ENCODE measurements around the gene EPHB2.

DNA sequence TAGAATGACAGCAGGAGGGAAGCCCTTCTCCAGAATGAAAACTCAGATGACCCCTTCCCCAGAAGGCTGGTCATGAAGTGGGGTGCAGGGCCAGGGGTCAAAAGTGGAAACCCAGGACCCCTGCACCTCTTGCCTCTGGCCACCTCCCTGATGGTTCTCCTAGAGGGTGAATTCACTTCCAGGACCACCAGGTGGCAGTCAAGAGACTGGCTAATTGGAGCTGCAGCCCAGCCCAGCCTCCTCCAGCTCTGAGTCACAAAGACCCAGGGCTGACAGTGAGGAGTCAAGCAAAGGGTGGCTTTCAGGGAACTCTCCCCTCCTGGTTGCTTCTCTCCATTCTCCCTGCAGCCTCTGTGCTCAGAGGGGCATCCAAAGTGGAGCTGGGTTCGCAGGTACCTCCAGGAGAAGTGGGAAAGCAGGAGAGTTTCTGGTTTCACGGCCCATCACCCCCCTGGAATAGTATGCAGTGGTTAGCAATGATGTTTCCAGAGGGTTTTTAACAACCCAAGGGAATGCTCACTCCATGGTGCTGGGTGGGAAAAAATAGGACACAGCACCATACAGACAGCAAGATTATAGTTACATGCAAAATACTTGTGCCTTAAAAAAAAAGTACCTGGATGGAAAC, 6.1 kb upstream of the EPHB2 start:
- TF ChIP-seq ZBTB26 (CRISPR knock-in tag; IDR thresholded peaks at IDR 0.05; ENCODE audit: borderline replicate concordance) (no peak), GATAD2A (CRISPR knock-in tag; IDR thresholded peaks at IDR 0.05) (no peak), ZNF34 (CRISPR knock-in tag; IDR thresholded peaks at IDR 0.05; ENCODE audit: borderline replicate concordance) (no peak), ZNF318 (CRISPR knock-in tag; IDR thresholded peaks at IDR 0.05) (no peak), BRF2 (CRISPR knock-in tag; IDR thresholded peaks at IDR 0.05) (no peak), SRF (IDR thresholded peaks at IDR 0.05; ENCODE audit: low read depth, low read length) (no peak), SIN3A (IDR thresholded peaks at IDR 0.05; ENCODE audit: borderline replicate concordance, low read depth, low read length) (no peak), CTCF (CRISPR knock-in tag; IDR thresholded peaks at IDR 0.05) (peak; percentile 88)
- TF ChIP-seq, protein P1, sequence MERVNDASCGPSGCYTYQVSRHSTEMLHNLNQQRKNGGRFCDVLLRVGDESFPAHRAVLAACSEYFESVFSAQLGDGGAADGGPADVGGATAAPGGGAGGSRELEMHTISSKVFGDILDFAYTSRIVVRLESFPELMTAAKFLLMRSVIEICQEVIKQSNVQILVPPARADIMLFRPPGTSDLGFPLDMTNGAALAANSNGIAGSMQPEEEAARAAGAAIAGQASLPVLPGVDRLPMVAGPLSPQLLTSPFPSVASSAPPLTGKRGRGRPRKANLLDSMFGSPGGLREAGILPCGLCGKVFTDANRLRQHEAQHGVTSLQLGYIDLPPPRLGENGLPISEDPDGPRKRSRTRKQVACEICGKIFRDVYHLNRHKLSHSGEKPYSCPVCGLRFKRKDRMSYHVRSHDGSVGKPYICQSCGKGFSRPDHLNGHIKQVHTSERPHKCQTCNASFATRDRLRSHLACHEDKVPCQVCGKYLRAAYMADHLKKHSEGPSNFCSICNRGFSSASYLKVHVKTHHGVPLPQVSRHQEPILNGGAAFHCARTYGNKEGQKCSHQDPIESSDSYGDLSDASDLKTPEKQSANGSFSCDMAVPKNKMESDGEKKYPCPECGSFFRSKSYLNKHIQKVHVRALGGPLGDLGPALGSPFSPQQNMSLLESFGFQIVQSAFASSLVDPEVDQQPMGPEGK (CRISPR knock-in tag; IDR thresholded peaks at IDR 0.05): no peak

All from HepG2 (cell line).